Measurements from ENCODE around the gene KRT4.

DNA sequence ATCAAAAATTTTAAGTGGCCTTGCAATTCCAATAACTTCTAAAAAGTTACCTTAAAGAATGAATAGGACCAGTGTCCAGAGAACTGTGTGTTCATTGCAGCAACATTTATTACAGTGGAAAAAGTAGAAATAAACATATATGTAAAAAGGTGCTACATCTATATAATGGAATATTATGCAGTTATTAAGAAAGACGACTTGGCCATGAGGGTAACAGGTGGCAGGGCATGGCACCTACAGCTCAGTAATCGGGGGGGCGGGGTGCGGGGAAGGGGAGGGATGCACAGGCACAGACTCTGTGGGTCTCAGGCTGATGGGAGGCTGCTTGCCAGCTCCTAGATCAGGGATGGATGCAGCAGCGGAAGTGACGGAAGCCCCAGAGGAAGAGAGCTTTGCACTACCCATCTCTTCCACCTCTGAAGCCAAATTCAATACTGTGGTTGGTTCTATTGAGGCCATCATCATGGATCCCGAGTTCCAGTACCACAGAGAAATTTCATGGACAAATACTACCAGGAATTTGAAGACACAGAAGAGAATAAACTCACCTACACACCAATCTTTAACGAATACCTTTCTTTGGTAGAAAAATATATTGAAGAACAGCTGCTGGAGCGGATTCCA, 50.8 kb downstream of the KRT4 start:
- TF ChIP-seq, protein P1, sequence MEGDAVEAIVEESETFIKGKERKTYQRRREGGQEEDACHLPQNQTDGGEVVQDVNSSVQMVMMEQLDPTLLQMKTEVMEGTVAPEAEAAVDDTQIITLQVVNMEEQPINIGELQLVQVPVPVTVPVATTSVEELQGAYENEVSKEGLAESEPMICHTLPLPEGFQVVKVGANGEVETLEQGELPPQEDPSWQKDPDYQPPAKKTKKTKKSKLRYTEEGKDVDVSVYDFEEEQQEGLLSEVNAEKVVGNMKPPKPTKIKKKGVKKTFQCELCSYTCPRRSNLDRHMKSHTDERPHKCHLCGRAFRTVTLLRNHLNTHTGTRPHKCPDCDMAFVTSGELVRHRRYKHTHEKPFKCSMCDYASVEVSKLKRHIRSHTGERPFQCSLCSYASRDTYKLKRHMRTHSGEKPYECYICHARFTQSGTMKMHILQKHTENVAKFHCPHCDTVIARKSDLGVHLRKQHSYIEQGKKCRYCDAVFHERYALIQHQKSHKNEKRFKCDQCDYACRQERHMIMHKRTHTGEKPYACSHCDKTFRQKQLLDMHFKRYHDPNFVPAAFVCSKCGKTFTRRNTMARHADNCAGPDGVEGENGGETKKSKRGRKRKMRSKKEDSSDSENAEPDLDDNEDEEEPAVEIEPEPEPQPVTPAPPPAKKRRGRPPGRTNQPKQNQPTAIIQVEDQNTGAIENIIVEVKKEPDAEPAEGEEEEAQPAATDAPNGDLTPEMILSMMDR (IDR thresholded peaks at IDR 0.05), result no peak
- TF ChIP-seq POLR2A (IDR thresholded peaks at IDR 0.05), result no peak

Data from adrenal gland (tissue), 5 donors.